Measurements from ENCODE around the gene HOXA9. TPM values are rescaled to one million over a fixed set of nuclear protein-coding genes. Genes with fewer than 3 reads are reported as not detected.

Gene HOXA9
- total RNA-seq, 1 donor from 2014 or later, result not detected

GRCh38 chr7:27183682-27184336 is 18.5 kb upstream of the HOXA9 start:
- Mint-ChIP-seq H3K4me3 (ENCODE audit: unreplicated experiment) (peak overlapping the region; percentile 69), H3K27ac (ENCODE audit: unreplicated experiment) (no peak overlapping the region), H3K4me1 (ENCODE audit: unreplicated experiment) (peaks cover 41% of the 10 kb centered on the region), H3K36me3 (ENCODE audit: unreplicated experiment) (no peaks in the 10 kb centered on the region), H3K9me3 (ENCODE audit: unreplicated experiment) (no peaks in the 10 kb centered on the region), H3K27me3 (ENCODE audit: unreplicated experiment) (peaks cover 85% of the 10 kb centered on the region)
- DNase-seq (ENCODE audit: extremely low spot score, unreplicated experiment), result no peak
- TF ChIP-seq CTCF (IDR thresholded peaks at IDR 0.05), result no peak

GRCh38 chr7:27182861-27183681 is 17.7 kb upstream of the HOXA9 start:
- DNase-seq (ENCODE audit: extremely low spot score, unreplicated experiment), result no peak
- H3K27me3 Mint-ChIP-seq (ENCODE audit: unreplicated experiment), result peaks cover 85% of the 10 kb centered on the region
- H3K9me3 Mint-ChIP-seq (ENCODE audit: unreplicated experiment), result no peaks in the 10 kb centered on the region
- no peak overlapping the region for H3K4me3 Mint-ChIP-seq (ENCODE audit: unreplicated experiment)
- peaks cover 33% of the 10 kb centered on the region for H3K4me1 Mint-ChIP-seq (ENCODE audit: unreplicated experiment)
- TF ChIP-seq CTCF (IDR thresholded peaks at IDR 0.05), result no peak
- no peak overlapping the region for H3K27ac Mint-ChIP-seq (ENCODE audit: unreplicated experiment)
- no peaks in the 10 kb centered on the region for H3K36me3 Mint-ChIP-seq (ENCODE audit: unreplicated experiment)

- H3K27me3 Mint-ChIP-seq (ENCODE audit: unreplicated experiment), result peaks cover 85% of the 10 kb centered on the region
- no peak overlapping the region for H3K27ac Mint-ChIP-seq (ENCODE audit: unreplicated experiment)
- no peak for TF ChIP-seq CTCF (IDR thresholded peaks at IDR 0.05)
- H3K9me3 Mint-ChIP-seq (ENCODE audit: unreplicated experiment), result no peaks in the 10 kb centered on the region
- peaks cover 28% of the 10 kb centered on the region for H3K4me1 Mint-ChIP-seq (ENCODE audit: unreplicated experiment)
- H3K4me3 Mint-ChIP-seq (ENCODE audit: unreplicated experiment), result no peak overlapping the region
- no peak for DNase-seq (ENCODE audit: extremely low spot score, unreplicated experiment)
- H3K36me3 Mint-ChIP-seq (ENCODE audit: unreplicated experiment), result no peaks in the 10 kb centered on the region
These were observed 17.0 kb upstream of the HOXA9 start for GRCh38 chr7:27182285-27182841.

- Mint-ChIP-seq H3K36me3 (ENCODE audit: unreplicated experiment) (no peaks in the 10 kb centered on the region), H3K27me3 (ENCODE audit: unreplicated experiment) (peaks cover 85% of the 10 kb centered on the region), H3K4me1 (ENCODE audit: unreplicated experiment) (peaks cover 26% of the 10 kb centered on the region), H3K9me3 (ENCODE audit: unreplicated experiment) (no peaks in the 10 kb centered on the region), H3K4me3 (ENCODE audit: unreplicated experiment) (no peak overlapping the region), H3K27ac (ENCODE audit: unreplicated experiment) (no peak overlapping the region)
- TF ChIP-seq CTCF (IDR thresholded peaks at IDR 0.05), result no peak
- no peak for DNase-seq (ENCODE audit: extremely low spot score, unreplicated experiment)
These were observed 16.5 kb upstream of the HOXA9 start for GRCh38 chr7:27181795-27182275.

Measured in osteocyte (in vitro differentiated cells).